Amniotic epithelial cell (primary cell): ENCODE measurements around the gene WDR4.
"Not testable (repeated sequence)": the region's sequence is repeated elsewhere in the genome, so short reads cannot be mapped to it uniquely, and the experiment has no call there.

Experiments used
- DNase-seq: peaks from one replicate; pipeline ENCODE4 v3.0.0-alpha.2; 2010; ENCODE audit warnings: low read depth

The WDR4 gene

DNA sequence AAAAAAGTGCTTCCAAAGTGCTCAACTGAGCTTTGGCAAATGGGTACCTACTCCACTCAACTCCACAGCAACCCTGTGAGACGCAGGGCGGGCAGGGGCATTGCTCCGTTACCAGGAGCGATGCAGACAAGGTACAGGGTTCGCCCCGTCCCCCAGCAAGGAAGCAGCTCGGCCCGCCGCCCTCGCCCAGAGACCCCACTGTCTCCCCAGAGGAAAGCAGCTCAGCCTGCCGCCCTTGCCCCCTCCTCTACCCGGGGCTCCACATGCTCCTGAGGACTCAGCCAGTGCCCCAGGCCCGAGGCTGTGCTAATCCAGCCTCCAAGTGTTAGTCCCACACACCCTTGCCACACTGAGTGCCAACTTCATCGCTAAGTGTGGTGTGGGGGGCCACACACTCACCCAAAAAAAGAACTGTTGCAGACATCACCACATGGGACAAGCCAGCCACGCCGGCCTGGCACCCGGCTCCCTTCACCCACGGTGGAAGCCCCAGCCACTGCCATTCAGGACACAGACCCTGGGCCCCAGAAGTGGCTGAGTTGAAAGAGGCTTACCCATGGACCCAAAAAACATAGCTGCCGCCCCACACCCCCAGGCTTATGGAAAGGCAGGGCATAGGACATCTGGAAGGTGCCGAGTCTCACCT, 26.3 kb downstream of the WDR4 start:
- DNase-seq, result no peak

DNA sequence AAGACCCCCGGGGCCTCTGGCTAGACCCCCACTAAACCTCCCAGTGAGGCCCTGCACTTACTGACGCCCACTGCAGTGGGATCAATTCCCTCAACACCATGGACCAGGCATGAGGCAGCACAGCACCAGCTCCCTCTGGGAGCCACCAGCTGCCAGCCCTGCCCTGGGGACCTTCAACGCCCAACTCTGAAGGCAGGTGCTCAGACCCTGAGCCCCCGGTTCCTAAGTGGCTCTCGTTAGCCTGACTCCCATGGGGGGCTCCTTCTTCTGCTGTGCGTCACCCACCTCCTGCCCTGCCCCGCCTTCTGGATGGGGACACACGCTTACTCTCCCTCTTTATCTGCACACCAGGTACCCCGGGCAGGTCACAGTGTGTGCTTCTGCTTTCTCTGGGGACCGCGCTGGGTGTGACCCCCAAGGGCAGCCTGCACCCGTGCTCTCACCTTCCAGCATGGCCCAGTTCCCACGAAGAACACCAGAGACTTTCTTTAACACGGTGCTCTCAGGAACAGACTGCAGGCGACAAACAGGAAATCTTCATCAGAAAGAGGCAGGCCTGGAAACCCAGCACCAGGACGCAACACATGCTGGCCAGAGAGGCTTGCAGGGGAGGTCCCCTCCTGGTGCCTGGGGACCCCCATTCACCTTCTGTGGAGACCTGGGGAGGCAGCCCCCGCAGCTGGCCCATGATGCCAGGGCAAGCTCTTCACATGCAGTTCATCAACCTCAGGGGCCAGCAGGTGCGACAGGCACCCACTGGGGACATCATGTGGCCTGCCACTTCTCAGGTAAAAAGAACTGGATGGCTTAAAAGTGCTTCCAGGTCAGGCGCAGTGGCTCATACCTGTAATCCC, 27.3 kb downstream of the WDR4 start:
- DNase-seq, result no peak

DNA sequence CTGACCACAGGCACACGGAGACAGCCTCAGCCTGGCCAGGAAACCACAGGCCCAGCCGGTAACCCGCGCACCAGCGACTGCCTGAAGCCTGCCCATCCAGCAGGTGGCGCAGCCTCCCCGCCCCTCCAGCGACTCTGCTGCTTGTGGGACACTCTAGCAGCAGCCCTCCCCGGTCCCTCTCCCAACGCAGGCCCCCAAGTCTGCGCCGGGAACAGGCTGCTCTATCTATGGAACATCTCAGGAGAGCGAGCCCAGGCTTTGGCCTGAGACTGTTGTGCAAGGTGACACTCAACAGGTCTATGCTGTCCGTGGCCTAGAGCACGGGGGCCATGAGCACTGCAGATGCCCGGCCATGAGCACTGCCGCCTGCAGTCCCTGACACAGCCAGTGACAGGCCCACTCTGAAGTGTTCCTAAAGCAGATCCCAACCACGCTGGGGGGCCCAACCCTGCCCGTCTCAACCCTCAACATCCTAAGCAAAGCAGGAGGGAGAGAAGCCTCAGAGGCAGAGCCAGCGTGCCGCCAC, 28.4 kb downstream of the WDR4 start:
- DNase-seq, result peak; percentile 5

DNA sequence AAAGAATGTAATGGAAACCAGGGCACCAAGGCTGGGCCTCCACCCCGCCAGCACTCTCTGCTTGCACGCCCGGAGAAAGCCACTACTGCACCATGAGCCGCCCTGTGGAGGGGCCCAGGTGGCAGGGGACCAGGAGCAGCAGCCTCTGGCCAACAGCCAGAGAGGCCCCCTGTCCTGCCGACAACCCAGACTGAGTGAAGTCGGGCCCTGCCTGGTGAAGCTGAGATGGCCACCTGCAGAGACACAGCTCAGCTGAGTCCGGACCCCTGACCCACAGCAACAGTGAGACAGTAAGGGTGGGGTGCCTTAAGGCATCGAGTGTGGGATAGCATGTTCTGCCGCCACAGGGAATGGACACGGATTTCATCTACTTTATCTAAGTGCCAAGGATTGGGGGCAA, 28.9 kb downstream of the WDR4 start:
- DNase-seq, result no peak

DNA sequence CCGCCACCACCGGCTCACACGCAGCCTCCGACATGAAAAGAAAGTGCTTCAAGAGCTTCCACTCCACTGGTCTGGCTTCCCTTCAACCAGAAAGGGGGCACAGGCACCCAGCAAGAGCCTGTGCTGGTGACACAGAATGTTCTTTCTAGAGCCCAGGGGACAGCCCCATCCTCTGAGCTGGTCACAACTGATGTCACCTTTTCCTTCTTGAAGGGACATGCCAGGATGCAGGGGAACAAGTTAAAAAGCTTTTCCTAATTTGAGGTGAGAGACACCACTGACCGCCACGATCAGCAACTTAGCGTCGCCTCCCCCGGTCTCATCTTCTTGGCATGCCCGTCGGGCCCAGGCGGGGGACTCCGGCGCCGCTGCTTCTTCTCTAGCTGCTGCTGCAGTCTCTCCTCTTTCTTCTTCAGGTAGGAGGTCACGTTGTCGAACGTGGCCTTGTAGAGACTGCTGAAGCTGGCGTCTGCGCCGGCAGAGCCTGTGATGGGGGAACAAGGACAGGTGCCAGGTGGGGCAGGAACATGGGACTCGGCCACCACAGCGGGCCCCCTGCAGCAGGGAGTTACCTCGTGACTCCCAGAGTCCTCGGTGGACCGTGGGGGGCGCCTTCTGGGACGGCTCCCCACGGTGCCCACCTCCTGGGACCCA, 29.5 kb downstream of the WDR4 start:
- DNase-seq, result no peak

DNA sequence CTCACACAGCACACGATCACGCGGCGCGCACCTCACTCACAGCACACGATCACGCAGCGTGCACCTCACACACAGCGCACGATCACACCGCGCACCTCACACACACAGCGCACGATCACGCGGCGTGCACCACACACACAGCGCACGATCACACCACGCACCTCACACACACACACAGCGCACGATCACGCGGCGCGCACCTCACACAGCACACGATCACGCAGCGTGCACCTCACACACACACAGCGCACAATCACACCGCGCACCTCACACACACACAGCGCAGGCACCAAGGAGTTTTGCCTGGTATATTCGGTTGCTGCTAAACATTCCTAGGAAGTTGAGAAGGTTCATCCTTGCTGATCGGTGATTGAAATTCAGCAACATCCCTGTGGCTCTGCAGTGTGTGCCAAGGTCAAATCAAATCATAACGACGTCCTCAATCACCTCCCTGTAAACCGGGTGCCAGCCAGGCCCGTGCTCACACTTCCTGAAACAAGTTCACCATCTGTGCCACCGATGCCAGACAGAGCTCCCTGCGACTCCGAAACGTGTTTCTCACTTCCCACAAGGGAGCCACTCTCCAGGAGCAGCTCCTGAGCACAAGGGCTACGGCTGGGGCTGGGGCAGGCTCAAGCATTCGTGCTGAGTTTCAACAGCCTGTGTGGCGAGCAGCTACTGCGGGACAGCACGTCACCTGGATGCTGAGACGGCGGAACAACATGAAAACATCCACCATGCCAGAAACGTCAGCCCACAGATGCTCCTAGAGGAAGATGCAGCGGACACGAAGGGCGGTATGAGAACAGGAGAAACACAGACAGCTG, 30.2 kb downstream of the WDR4 start:
- no peak for DNase-seq

DNA sequence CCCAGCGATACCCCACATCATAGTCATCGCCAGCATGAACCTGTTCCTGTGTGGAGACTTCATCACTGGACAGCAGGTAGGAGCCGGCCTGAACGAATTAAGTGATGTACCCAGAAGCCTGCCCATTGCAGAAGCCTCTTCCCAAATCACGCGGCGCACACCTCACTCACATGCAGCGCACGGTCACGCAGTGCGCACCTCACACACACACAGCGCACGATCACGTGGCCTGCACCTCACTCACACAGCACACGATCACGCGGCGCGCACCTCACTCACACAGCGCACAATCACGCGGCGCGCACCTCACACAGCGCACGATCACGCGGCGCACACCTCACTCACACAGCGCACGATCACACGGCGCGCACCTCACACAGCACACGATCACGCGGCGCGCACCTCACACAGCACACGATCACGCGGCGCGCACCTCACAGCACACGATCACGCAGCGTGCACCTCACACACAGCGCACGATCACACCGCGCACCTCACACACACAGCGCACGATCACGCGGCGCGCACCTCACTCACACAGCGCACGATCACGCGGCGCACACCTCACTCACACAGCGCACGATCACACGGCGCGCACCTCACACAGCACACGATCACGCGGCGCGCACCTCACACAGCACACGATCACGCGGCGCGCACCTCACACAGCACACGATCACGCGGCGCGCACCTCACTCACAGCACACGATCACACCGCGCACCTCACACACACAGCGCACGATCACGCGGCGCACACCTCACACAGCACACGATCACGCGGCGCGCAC, 31.0 kb downstream of the WDR4 start:
- DNase-seq, result not testable (repeated sequence)

DNA sequence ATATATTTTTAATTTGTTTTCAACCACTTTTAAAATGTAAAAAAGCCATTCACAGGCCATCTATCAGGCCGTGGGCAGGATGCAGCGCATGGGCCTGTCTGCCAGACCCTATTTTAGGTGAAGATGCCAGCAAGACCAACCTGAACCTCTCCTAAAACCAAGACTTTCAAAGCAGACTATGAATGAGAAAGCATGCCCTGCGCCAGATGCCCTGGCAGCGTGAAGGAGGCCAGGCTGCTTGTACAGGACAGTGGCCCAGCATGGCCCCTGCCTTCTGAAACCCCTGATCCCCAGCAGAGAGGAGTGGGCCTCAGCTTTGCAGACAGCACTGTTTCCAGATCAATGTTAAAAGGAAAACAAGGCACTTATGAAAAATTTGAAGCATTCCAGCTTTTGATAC, 31.6 kb downstream of the WDR4 start:
- DNase-seq, result no peak

DNA sequence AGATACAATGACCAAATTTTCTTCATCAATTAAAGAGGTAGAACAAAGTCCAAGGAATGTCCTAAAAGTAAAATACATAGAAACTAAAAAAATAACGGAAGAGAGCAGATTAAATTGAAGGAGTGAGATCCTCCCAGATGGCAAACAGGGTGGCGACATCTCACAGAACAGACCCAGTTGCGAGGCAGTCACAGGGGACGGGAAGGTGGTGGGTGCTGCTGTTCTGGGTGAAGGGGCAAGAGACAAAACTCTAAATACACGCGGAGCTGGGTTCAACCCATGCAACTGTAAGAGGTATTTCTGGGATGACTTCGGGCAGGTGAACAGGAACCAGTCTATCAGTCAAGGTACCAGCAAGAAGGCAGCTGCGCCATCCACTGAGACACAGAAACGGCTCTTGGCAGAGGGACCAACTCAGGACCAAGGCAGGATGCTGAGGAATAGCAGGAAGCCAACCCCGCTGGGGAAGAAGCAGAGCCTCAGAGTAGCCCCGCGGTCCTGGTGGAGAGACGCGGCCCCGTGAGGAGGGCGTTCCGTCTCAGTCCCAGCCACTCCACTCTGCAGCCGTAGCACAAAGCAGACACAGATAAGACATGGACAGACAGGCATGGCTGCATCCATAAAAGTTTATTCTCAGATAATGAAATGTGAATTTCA, 32.2 kb downstream of the WDR4 start:
- no peak for DNase-seq

DNA sequence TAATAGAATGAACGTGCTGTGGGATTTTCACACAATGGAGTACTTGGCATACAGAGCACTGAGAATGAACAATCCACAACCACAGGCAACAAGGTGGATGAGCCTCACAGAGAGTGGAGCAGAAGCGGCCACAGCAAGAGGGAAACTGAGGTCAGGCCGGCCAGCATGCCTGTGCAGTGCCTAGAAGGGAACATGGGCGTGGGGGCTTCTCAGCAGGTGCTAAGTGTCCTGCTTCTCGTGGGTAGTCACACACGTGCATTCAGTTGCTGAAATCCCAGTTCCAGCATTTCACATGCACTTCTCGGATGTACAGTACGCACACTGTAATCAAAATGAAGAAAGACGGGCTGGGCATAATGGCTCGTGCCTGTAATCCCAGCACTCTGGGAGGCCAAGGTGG, 33.1 kb downstream of the WDR4 start:
- no peak for DNase-seq

DNA sequence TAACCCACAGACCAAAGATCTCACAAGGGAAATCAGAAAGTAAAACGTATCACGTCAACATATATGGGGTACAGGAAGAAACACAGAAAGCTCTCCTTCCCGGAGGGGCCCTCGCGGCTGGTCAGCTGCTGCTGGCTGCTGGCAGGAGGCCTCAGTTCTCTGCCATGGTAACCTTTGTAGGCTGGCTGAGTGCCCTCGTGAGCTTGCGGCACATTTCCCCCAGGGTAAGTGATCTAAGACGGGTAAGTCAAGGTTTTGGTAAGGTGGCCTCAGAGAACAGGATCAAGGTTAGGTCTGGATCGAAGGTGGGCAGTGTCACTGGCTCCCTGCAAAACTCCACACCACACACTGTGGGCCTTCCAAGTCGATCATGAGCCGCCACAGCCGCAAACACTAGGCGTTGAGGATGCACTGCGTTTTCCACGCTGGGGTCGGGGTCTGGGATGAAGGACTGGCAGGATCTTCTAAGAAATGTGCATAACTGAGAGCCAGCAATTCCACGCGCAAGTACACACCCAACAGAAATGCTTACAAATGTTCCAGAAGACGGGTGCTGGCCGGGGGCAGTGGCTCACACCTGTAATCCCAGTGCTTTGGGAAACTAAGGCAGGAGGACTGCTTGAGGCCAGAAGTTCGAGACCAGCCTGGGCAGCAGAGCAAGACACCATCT, 33.9 kb downstream of the WDR4 start:
- DNase-seq, result peak; percentile 19

DNA sequence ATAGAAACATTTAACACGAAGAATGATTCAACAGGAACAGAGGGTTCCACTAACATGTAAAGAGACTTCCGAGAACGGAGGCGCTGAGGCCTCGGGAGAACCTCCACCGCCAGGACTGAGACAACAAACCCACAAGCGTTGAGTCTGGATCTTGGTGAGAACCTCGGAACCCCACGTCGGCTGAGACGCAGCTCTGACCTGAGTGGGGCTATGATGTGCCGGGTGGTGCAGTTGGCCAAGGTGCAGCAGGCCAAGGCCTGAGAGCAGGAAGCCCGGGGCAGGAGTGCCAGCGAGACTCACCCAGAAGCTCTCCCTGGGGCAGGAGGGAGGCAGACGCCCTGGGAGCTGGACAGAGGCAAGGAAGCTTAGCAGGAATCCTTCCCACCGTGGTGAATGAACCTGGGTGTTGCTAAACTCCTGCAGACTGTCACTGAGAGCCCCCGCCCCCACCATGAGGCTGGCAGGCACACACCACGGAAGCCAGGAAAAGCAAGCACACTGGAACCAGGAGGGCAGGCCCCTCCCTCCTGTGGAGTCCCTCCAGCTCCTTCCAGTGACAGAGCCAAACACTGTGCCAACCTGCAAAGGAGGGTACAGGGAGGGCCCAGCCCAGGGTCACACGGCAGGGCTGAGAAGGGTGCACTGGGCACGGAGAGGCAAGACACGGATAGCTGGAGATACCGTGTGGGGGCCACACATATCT, 34.8 kb downstream of the WDR4 start:
- peak; percentile 21 for DNase-seq

DNA sequence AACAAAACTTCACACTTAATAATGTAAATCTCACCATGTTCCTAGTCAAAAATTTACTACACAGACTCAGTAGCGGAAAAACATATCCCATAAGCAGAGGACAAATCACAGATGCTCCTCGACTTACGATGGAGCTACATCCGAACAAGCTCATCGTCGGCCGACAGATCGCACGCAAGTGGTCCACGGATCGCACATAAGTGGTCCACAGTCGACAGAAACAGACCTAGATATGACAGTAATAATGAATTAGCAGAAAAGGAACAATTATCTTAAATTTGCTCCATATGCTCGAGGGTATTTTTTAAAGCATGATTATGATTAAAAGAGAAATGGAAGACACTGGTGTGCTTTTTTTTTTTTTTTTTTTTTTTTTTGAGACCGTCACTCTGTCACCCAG, 36.3 kb downstream of the WDR4 start:
- DNase-seq, result no peak

DNA sequence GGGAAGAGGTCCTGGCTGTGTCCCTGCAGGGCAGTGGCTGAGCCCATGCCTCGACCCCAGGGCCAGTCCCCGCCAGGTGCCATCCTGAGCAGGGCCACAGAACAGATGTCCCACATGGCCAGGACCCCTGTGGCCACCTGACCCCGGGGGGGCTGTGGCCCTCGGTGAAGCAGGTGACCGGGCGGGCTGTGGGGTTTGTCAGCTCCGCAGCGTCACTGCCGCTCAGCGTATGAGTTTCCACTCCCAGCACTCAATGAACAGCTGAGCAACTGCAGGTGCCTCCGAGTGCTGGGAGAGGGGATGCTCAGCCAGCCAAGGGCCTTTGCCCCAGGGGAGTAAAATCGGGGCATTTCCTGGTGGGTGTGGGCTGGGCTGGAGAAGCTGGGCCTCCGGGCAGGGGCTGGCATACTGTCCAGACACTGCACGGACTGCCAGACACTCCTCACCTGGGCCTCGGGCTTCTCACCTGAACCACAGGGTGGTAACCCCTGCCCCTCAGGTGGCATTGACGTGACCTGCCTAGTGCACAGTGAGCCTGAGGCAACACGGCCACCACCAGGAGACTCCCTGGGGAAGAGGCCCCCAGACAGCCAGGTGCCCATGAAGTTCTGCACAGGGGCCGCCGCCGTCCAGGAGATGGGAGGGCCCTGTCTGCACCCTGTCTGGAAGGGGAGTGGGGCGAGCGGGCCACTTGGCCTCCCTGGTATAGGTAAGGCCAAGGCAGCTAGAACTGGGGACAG, 37.3 kb downstream of the WDR4 start:
- not testable (repeated sequence) for DNase-seq

DNA sequence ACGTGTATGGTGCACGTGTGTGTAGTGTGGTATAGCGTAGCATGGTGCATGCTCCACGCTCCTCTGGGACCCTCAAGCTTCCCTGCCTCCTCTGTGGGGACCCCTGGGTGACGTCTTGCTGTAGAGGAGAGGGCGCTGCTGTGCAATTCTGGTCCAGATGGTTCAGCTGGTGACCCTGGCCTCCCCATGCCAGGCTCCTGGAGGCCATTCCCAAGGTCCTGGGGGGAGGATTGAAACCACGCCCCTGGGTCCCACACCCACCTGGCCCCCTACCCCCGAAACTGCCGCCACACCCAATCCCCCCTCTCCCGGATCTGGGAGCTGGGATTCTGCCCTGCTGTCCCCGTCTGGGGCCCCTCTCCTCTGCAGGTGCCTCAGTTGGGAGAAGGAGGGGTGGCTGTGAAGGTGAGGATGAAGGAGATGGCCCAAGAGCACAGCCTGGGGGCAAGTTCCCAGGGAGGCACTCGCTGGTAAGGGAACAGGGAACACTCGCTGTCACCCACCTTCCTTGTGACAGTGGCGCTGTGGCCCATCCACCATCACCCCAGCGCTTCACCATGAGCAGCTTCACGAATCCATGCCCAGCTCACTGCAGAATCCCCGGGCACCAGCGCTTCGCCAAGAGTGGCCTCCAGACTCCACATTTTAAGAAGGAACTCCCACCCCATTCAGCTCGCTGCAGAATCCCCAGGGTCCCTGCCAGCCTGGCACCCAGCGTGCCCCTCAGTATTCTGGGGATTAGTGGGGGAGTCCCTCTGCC, 38.0 kb downstream of the WDR4 start:
- DNase-seq, result no peak

DNA sequence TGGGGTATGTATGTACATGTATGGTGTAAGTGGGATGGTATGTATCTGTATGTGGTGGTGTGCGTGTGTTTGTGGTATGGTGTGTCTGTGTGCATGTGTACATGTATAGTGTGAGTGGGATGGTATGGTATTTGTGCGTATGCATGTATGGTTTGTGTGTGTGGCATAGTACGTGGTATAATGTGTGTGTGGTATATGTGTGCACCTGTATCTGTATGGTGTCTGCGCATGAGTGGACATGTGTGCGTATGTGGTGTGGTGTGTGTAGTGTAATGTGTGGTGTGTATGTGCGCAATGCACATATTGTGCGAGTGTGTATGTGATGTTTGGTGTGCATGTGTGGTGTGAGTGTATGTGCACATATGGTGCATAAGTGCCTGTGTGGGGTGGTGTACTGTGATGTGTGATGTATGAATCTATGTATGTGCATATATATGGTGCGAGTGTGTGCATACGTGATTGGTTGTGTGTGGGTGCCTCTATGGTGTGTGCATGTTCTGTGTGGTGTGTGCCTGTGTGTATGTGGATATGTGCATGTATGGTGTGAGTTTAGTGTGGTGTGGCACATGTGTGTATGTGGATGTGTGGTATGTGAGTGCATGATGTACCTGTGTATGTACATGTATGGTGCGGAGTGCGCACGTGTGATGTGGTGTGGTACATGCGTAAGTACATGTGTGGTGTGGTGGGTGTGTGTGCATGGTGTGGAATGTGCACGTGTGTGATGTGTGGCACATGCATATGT, 38.8 kb downstream of the WDR4 start:
- DNase-seq, result no peak
